ENCODE measurements around the gene SLAMF8.

Gene SLAMF8

GRCh38 chr1:159853417-159854115, 26.9 kb downstream of the SLAMF8 start:
- TF ChIP-seq CTCF (IDR thresholded peaks at IDR 0.05) = no peak
- Histone ChIP-seq H3K27me3 (ENCODE audit: control insufficient read depth, insufficient read depth, low read length) (no peaks in the 10 kb centered on the region), H3K4me3 (ENCODE audit: low read depth, low read length) (peak overlapping the region; percentile 63), H2AFZ (peak overlapping the region; percentile 85), H3K27ac (peak overlapping the region; percentile 93), H3K79me2 (no peaks in the 10 kb centered on the region), H3K9me3 (ENCODE audit: control insufficient read depth, low read length) (no peaks in the 10 kb centered on the region), H3K4me2 (ENCODE audit: low read length) (peak overlapping the region; percentile 85), H3K36me3 (ENCODE audit: control insufficient read depth, insufficient read depth, low read length) (no peaks in the 10 kb centered on the region), H3K9ac (no peak overlapping the region), H3K4me1 (peaks cover 2% of the 10 kb centered on the region)

GRCh38 chr1:159854116-159854692, 27.5 kb downstream of the SLAMF8 start:
- Histone ChIP-seq H3K27ac (peak overlapping the region; percentile 93), H3K4me1 (peaks cover 2% of the 10 kb centered on the region), H2AFZ (peak overlapping the region; percentile 85), H3K9me3 (ENCODE audit: control insufficient read depth, low read length) (no peaks in the 10 kb centered on the region), H3K27me3 (ENCODE audit: control insufficient read depth, insufficient read depth, low read length) (no peaks in the 10 kb centered on the region), H3K4me3 (ENCODE audit: low read depth, low read length) (peak overlapping the region; percentile 63), H3K36me3 (ENCODE audit: control insufficient read depth, insufficient read depth, low read length) (no peaks in the 10 kb centered on the region), H3K9ac (no peak overlapping the region), H3K79me2 (no peaks in the 10 kb centered on the region), H3K4me2 (ENCODE audit: low read length) (peak overlapping the region; percentile 85)
- TF ChIP-seq CTCF (IDR thresholded peaks at IDR 0.05) = no peak

GRCh38 chr1:159854693-159855192, 28.1 kb downstream of the SLAMF8 start:
- peak; percentile 17 for TF ChIP-seq CTCF (IDR thresholded peaks at IDR 0.05)
- Histone ChIP-seq H2AFZ (peak overlapping the region; percentile 85), H3K4me2 (ENCODE audit: low read length) (peak overlapping the region; percentile 85), H3K9ac (peak overlapping the region; percentile 37), H3K4me1 (peaks cover 2% of the 10 kb centered on the region), H3K4me3 (ENCODE audit: low read depth, low read length) (peak overlapping the region; percentile 63), H3K79me2 (no peaks in the 10 kb centered on the region), H3K27ac (peak overlapping the region; percentile 93), H3K9me3 (ENCODE audit: control insufficient read depth, low read length) (no peaks in the 10 kb centered on the region), H3K36me3 (ENCODE audit: control insufficient read depth, insufficient read depth, low read length) (no peaks in the 10 kb centered on the region), H3K27me3 (ENCODE audit: control insufficient read depth, insufficient read depth, low read length) (no peaks in the 10 kb centered on the region)

GRCh38 chr1:159855709-159856108, 29.0 kb downstream of the SLAMF8 start:
- Histone ChIP-seq H3K79me2 (no peaks in the 10 kb centered on the region), H3K4me1 (peaks cover 2% of the 10 kb centered on the region), H3K27me3 (ENCODE audit: control insufficient read depth, insufficient read depth, low read length) (no peaks in the 10 kb centered on the region), H3K4me2 (ENCODE audit: low read length) (no peak overlapping the region), H3K4me3 (ENCODE audit: low read depth, low read length) (no peak overlapping the region), H2AFZ (no peak overlapping the region), H3K9ac (no peak overlapping the region), H3K9me3 (ENCODE audit: control insufficient read depth, low read length) (no peaks in the 10 kb centered on the region), H3K27ac (no peak overlapping the region), H3K36me3 (ENCODE audit: control insufficient read depth, insufficient read depth, low read length) (no peaks in the 10 kb centered on the region)
- TF ChIP-seq CTCF (IDR thresholded peaks at IDR 0.05) = no peak

Data from parathyroid adenoma (tissue), 2 donors.